ENCODE data around the gene BRSK1.
A peak's percentile ranks its signal among the peaks of the same experiment; 100 is the strongest.

The BRSK1 gene

GRCh38 chr19:55245236-55245904 is 38.4 kb upstream of the BRSK1 start:
- no peaks in the 10 kb centered on the region for H3K9me3 ChIP-seq (ENCODE audit: severe bottlenecking)
- TF ChIP-seq CTCF (IDR thresholded peaks at IDR 0.05; ENCODE audit: poor library complexity, severe bottlenecking): no peak
- H3K36me3 ChIP-seq (ENCODE audit: low read depth): peaks cover 46% of the 10 kb centered on the region
- H3K4me3 ChIP-seq (ENCODE audit: severe bottlenecking): no peak overlapping the region
- H3K4me1 ChIP-seq (ENCODE audit: insufficient read depth, poor library complexity, severe bottlenecking): peaks cover 7% of the 10 kb centered on the region
- no peak for DNase-seq (ENCODE audit: low spot score)
- H3K27me3 ChIP-seq (ENCODE audit: insufficient read depth, poor library complexity, severe bottlenecking): no peaks in the 10 kb centered on the region
- H3K27ac ChIP-seq (ENCODE audit: poor library complexity, severe bottlenecking): no peak overlapping the region
- ATAC-seq (ENCODE audit: low read depth): no peak

- peaks cover 10% of the 10 kb centered on the region for H3K4me1 ChIP-seq (ENCODE audit: insufficient read depth, poor library complexity, severe bottlenecking)
- no peak overlapping the region for H3K27ac ChIP-seq (ENCODE audit: poor library complexity, severe bottlenecking)
- TF ChIP-seq CTCF (IDR thresholded peaks at IDR 0.05; ENCODE audit: poor library complexity, severe bottlenecking): no peak
- no peaks in the 10 kb centered on the region for H3K9me3 ChIP-seq (ENCODE audit: severe bottlenecking)
- peaks cover 38% of the 10 kb centered on the region for H3K36me3 ChIP-seq (ENCODE audit: low read depth)
- ATAC-seq (ENCODE audit: low read depth): no peak
- H3K4me3 ChIP-seq (ENCODE audit: severe bottlenecking): no peak overlapping the region
- no peak for DNase-seq (ENCODE audit: low spot score)
- no peaks in the 10 kb centered on the region for H3K27me3 ChIP-seq (ENCODE audit: insufficient read depth, poor library complexity, severe bottlenecking)
These were observed 37.0 kb upstream of the BRSK1 start for GRCh38 chr19:55246462-55247451.

- no peak overlapping the region for H3K27ac ChIP-seq (ENCODE audit: poor library complexity, severe bottlenecking)
- H3K36me3 ChIP-seq (ENCODE audit: low read depth): peaks cover 36% of the 10 kb centered on the region
- no peak overlapping the region for H3K4me3 ChIP-seq (ENCODE audit: severe bottlenecking)
- peak; percentile 78 for ATAC-seq (ENCODE audit: low read depth)
- peak; percentile 73 for DNase-seq (ENCODE audit: low spot score)
- no peak for TF ChIP-seq CTCF (IDR thresholded peaks at IDR 0.05; ENCODE audit: poor library complexity, severe bottlenecking)
- H3K4me1 ChIP-seq (ENCODE audit: insufficient read depth, poor library complexity, severe bottlenecking): peaks cover 14% of the 10 kb centered on the region
- no peaks in the 10 kb centered on the region for H3K27me3 ChIP-seq (ENCODE audit: insufficient read depth, poor library complexity, severe bottlenecking)
- no peaks in the 10 kb centered on the region for H3K9me3 ChIP-seq (ENCODE audit: severe bottlenecking)
These were observed 36.1 kb upstream of the BRSK1 start for GRCh38 chr19:55247621-55248099.

- Histone ChIP-seq H3K9me3 (ENCODE audit: severe bottlenecking) (no peaks in the 10 kb centered on the region), H3K4me1 (ENCODE audit: insufficient read depth, poor library complexity, severe bottlenecking) (peaks cover 14% of the 10 kb centered on the region), H3K36me3 (ENCODE audit: low read depth) (peaks cover 32% of the 10 kb centered on the region), H3K4me3 (ENCODE audit: severe bottlenecking) (no peak overlapping the region), H3K27ac (ENCODE audit: poor library complexity, severe bottlenecking) (peak overlapping the region; percentile 1), H3K27me3 (ENCODE audit: insufficient read depth, poor library complexity, severe bottlenecking) (no peaks in the 10 kb centered on the region)
- DNase-seq (ENCODE audit: low spot score): no peak
- ATAC-seq (ENCODE audit: low read depth): no peak
- no peak for TF ChIP-seq CTCF (IDR thresholded peaks at IDR 0.05; ENCODE audit: poor library complexity, severe bottlenecking)
These were observed 35.6 kb upstream of the BRSK1 start for GRCh38 chr19:55248166-55248675.
